Subcutaneous abdominal adipose tissue (tissue), 5 donors: Measurements from ENCODE around the gene ANKRD24.
"Not testable (repeated sequence)": the region's sequence is repeated elsewhere in the genome, so short reads cannot be mapped to it uniquely, and the experiment has no call there.

Source experiments
- H3K27ac ChIP-seq: one replicate; pipeline ENCODE4 v1.7.0; 2013; ENCODE audit warnings: low read depth, mild to moderate bottlenecking, inconsistent platforms, low read length, moderate library complexity
- H3K27me3 ChIP-seq, 5 donors: one replicate each; pipeline ENCODE4 v1.7.0; 2013; ENCODE audit warnings: low read length in 5 of 5, inconsistent platforms in 1 of 5; ENCODE audit not compliant: control insufficient read depth in 5 of 5, insufficient read depth in 4 of 5
- H3K36me3 ChIP-seq, 5 donors: one replicate each; pipeline ENCODE4 v1.7.0; 2013; ENCODE audit warnings: low read length in 5 of 5; ENCODE audit not compliant: control insufficient read depth in 5 of 5, insufficient read depth in 5 of 5
- H3K4me1 ChIP-seq, 5 donors: one replicate each; pipeline ENCODE4 v1.7.0; 2013; ENCODE audit warnings: low read length in 5 of 5, mild to moderate bottlenecking in 3 of 5, moderate library complexity in 1 of 5; ENCODE audit not compliant: control insufficient read depth in 5 of 5, insufficient read depth in 5 of 5
- H3K4me3 ChIP-seq, 5 donors: one replicate each; pipeline ENCODE4 v1.7.0; 2013; ENCODE audit warnings: low read length in 5 of 5, low read depth in 1 of 5
- H3K9ac ChIP-seq, 5 donors: one replicate each; pipeline ENCODE4 v1.7.0; 2013; ENCODE audit warnings: low read length in 5 of 5, mild to moderate bottlenecking in 4 of 5, moderate library complexity in 3 of 5
- H3K9me3 ChIP-seq, 5 donors: one replicate each; pipeline ENCODE4 v1.7.0; 2013; ENCODE audit warnings: low read length in 5 of 5; ENCODE audit not compliant: control insufficient read depth in 5 of 5
- donor health status: healthy.
- donor health status: healthy.
- donor health status: healthy.
- donor health status: healthy.
- donor health status: healthy.

ANKRD24 gene

DNA sequence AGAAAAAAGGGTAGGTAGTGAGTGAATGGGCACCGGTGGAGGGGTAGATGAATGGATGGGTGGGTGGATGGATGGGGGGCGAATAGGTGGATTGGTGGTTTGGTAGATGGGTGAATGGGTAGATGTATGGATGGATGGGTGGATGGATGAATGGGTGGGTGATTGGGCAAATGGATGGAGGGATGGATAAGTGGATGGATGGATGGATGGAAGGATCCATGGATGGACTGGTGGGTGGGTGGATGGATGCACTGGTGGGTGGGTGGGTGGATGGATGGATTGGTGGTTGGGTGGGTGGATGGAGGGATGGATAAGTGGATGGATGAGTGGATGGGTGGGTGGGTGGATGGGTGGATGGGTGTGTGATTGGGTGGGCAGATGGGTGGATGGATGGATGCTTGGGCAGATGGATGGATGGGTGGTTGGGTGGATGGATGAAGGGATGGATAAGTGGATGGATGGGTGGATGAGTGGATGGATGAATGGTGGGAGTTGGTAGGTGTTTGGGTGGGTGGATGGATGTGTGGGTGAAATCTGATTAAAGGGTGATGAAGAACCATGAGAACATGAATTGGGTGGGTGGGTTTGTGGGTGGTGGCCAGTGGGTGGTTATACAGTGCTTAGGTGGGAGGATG is 2.3 kb downstream of the ANKRD24 start:
- Histone ChIP-seq H3K36me3 (peaks cover 0 to 9% (median under 1%) of the 10 kb centered on the region in 5 donors), H3K4me1 (peaks cover 2 to 29% (median 23%) of the 10 kb centered on the region in 5 donors), H3K9me3 (no peaks in the 10 kb centered on the region), H3K4me3 (no peak overlapping the region), H3K27ac (no peak overlapping the region), H3K27me3 (peaks cover 0 to 9% (median 0%) of the 10 kb centered on the region in 5 donors), H3K9ac (no peak overlapping the region)

- peaks cover 0 to 9% (median 0%) of the 10 kb centered on the region in 5 donors for H3K27me3 ChIP-seq
- peaks cover 2 to 28% (median 23%) of the 10 kb centered on the region in 5 donors for H3K4me1 ChIP-seq
- H3K9me3 ChIP-seq, result no peaks in the 10 kb centered on the region
- H3K9ac ChIP-seq, result no peak overlapping the region
- H3K27ac ChIP-seq, result no peak overlapping the region
- H3K4me3 ChIP-seq, result no peak overlapping the region
- peaks cover 0 to 2% (median 0%) of the 10 kb centered on the region in 5 donors for H3K36me3 ChIP-seq
These were observed 3.1 kb downstream of the ANKRD24 start for GRCh38 chr19:4185413-4186086.

DNA sequence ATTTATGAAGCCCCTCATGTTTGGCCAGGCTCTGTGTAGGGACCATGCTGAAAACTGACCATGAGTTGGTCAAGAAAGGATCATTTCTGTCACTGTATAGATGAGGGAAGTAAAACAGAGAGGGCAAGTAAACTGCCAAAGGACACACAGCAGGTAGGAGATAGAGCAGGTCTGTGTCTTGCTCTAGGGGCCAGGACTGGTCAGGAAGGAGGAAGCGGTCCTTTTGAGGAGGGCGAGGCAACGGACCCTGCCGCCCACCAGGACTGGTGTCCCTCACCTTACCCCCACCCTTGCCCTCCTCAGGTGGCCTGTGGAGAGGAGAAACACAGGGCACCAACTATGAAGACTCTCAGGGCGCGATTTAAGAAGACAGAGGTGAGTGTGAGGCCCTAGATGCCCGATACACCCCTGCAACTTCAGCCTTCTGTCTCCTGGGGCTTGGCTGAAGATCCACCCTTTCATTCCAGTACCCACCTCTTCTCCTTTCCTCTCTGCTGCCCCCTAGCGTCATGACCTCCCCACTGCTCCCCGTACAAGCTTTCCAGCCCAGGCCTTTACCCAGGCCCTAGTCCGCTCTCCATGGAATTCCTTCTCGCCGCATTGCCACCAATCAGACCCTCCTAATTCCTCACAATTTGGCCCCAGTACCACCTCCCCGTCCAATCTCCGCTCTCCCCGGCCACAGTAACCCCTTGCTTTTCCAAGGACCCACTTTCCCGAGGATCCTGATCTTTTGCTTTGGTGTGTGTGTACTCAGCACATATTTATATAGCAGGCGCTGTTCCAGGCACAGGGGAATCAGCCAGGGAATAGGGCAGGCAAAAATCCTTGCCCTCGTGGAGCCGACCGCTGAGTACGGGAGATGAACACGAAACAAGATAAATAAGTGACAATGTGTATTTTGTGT is 3.9 kb downstream of the ANKRD24 start:
- peaks cover 2 to 22% (median 18%) of the 10 kb centered on the region in 5 donors for H3K4me1 ChIP-seq
- H3K27me3 ChIP-seq, result peaks cover 0 to 9% (median 2%) of the 10 kb centered on the region in 5 donors
- no peak overlapping the region for H3K27ac ChIP-seq
- H3K9me3 ChIP-seq, result no peaks in the 10 kb centered on the region
- no peak overlapping the region for H3K4me3 ChIP-seq
- H3K9ac ChIP-seq, result peak overlapping the region in 1 of 5 donors; percentile 36
- no peaks in the 10 kb centered on the region for H3K36me3 ChIP-seq

DNA sequence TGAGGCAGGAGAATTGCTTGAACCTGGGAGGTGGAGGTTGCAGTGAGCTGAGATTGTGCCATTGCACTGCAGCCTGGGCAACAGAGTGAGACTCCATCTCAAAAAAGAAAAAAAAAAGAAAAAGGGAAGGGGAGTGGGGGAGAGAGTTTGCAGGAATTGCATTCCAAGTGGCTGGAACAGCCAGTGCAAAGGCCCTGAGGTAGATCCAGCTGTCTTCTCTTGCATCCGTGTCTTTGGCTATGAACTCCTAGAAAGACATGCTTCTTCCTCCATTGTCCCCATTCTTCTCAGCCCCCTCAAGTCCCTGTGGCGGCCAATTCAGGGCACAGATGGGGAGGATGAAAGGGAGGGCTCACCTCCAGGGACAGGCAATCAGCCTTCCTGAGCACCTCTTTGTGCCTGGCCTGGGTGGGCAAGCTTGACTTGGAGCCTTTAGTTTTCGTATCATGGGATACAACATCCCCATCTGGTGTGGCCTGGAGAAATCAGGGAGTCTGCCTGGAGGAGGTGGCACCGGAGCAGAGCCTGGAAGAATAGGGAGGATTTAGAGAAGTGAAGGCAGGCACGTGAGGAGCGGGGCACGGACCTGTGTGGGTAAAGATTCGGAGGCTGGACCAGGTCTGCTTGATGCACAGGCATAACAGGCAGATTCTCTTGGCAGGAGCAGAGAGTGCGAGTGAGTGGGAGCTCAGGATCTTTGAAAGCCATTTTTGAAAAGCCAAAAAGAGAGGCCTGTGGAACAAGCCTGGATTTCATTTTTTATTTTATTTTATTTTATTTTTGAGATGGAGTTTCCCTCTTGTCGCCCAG is 5.0 kb downstream of the ANKRD24 start:
- Histone ChIP-seq H3K4me1 (peaks cover 0 to 13% (median 8%) of the 10 kb centered on the region in 5 donors), H3K4me3 (no peak overlapping the region), H3K9ac (no peak overlapping the region), H3K36me3 (no peaks in the 10 kb centered on the region), H3K27ac (no peak overlapping the region), H3K27me3 (peaks cover 0 to 7% (median 2%) of the 10 kb centered on the region in 5 donors), H3K9me3 (no peaks in the 10 kb centered on the region)

- Histone ChIP-seq H3K36me3 (no peaks in the 10 kb centered on the region), H3K9me3 (no peaks in the 10 kb centered on the region), H3K9ac (no peak overlapping the region), H3K4me3 (no peak overlapping the region), H3K27ac (no peak overlapping the region), H3K4me1 (peaks cover 0 to 4% (median 0%) of the 10 kb centered on the region in 5 donors), H3K27me3 (peaks cover 0 to 11% (median 5%) of the 10 kb centered on the region in 5 donors)
These were observed 7.2 kb downstream of the ANKRD24 start for GRCh38 chr19:4189641-4190040.

GRCh38 chr19:4192537-4192936 is 10.0 kb downstream of the ANKRD24 start:
- not testable (repeated sequence) for H3K9me3 ChIP-seq, H3K9ac ChIP-seq, H3K4me1 ChIP-seq, H3K27ac ChIP-seq, H3K4me3 ChIP-seq, H3K36me3 ChIP-seq
- peaks cover 13 to 29% (median 26%) of the 10 kb centered on the region in 5 donors for H3K27me3 ChIP-seq

- Histone ChIP-seq H3K27ac (no peak overlapping the region), H3K4me1 (no peaks in the 10 kb centered on the region), H3K9me3 (no peaks in the 10 kb centered on the region), H3K36me3 (no peaks in the 10 kb centered on the region), H3K4me3 (no peak overlapping the region), H3K27me3 (peaks cover 13 to 42% (median 36%) of the 10 kb centered on the region in 5 donors), H3K9ac (no peak overlapping the region)
These were observed 11.9 kb downstream of the ANKRD24 start for GRCh38 chr19:4194353-4194752.

- Histone ChIP-seq H3K4me1 (no peaks in the 10 kb centered on the region), H3K4me3 (no peak overlapping the region), H3K27me3 (peaks cover 23 to 54% (median 42%) of the 10 kb centered on the region in 5 donors), H3K9me3 (no peaks in the 10 kb centered on the region), H3K36me3 (no peaks in the 10 kb centered on the region), H3K27ac (no peak overlapping the region), H3K9ac (no peak overlapping the region)
These were observed 13.5 kb downstream of the ANKRD24 start for GRCh38 chr19:4196009-4196408.

DNA sequence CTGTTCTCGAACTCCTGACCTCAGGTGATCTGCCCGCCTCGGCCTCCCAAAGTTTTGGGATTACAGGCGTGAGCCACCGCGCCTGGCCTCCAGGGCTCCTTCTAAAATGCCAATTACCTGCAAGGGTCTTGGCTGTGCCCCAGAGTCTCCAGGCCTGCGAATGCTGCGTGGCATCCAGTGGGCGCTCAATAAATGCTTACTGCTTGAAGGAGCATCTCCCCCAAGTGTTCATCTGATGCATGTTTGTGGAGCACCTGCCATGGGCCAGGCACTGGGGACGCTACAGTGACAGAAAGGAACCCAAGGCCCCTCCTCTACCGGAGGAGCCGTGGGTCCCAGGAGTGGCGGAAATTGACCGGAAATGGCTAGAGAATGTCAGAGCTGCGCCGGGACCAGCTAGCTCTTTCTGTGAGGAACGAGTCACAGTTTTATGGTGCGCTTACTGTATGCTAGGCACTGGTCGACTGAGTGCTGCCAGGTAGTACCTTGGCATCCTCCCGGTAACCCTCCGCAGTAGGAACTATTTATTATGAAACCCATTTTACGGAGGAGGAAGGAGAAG is 14.2 kb downstream of the ANKRD24 start:
- peaks cover 23 to 54% (median 42%) of the 10 kb centered on the region in 5 donors for H3K27me3 ChIP-seq

More for the DNA sequence above, 14.2 kb downstream of the ANKRD24 start:
- no peak overlapping the region for H3K9ac ChIP-seq
- H3K4me3 ChIP-seq, result no peak overlapping the region
- no peaks in the 10 kb centered on the region for H3K4me1 ChIP-seq
- H3K9me3 ChIP-seq, result no peaks in the 10 kb centered on the region
- H3K27ac ChIP-seq, result no peak overlapping the region
- H3K36me3 ChIP-seq, result no peaks in the 10 kb centered on the region
